PC-3 (cell line): Measurements from ENCODE around the gene KDR.

Source experiments
- CTCF ChIP-seq: fragments of 300-600 bp; sonication (generic); conservative IDR thresholded peaks from 2 replicates; pipeline ENCODE4 v1.5.1; 2017; ENCODE audit warnings: antibody characterized with exemption, low read depth, mild to moderate bottlenecking, low read length
- EZH2 ChIP-seq: fragments of 300-600 bp; sonication (generic); IDR thresholded peaks from one replicate; pipeline ENCODE4 v1.6.1; 2017; ENCODE audit warnings: antibody characterized with exemption, mild to moderate bottlenecking, low read length; ENCODE audit not compliant: unreplicated experiment
- EZH2phosphoT487 ChIP-seq: fragments of 300-600 bp; sonication (generic); IDR thresholded peaks from 2 replicates; pipeline ENCODE4 v1.6.1; 2018; ENCODE audit warnings: mild to moderate bottlenecking, antibody characterized with exemption, low read length, borderline replicate concordance

DNA sequence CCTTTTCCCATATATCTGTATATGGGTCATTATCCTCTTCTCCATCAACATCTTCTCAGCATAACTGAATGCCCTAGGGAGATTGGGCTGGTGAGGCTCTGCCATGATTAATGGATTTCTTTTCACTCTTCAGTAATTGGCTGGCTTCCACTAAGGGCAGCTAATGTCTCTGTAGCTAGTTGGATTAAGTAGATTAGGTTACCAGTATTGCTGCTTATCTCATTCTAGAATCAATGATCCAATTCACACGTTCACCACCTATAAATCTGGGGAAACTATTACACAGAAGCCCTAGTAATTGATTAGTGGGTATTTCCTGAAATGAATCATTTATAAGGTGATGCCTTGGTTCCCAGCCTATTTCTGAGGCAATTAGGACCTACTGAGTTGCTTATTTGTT is 94.8 kb downstream of the KDR start:
- no peak for TF ChIP-seq CTCF
- TF ChIP-seq EZH2, result no peak
- TF ChIP-seq EZH2phosphoT487, result no peak
